Calu3 (cell line): ENCODE data around the gene STOX2. TPM values are rescaled to one million over a fixed set of nuclear protein-coding genes. Genes with fewer than 3 reads are reported as not detected.

ENCODE experiments used
- Bru-seq: library from RNA; stranded (reverse); fragments of 400-500 nt; gene quantifications from one replicate; lab custom pipeline; 2021; lab: Mats Ljungman, UMichigan
- BruChase-seq, 2 experiments: library from RNA; stranded (reverse); fragments of 400-500 nt; gene quantifications; one replicate each; lab custom pipeline; 2021; lab: Mats Ljungman, UMichigan
- BruUV-seq: library from RNA; stranded (reverse); fragments of 400-500 nt; replicated peaks from 2 replicates; lab custom pipeline; 2021; lab: Mats Ljungman, UMichigan
- CTCF ChIA-PET: fragments of 300-600 bp; sonication (Branson Sonifier 250); formaldehyde crosslinking; loops from one replicate; lab custom pipeline; 2022; ENCODE audit warnings: antibody characterized with exemption; lab: Charles Lee
- DNase-seq: peaks from one replicate; pipeline ENCODE4 v3.0.0; 2022
- H3K27ac Mint-ChIP-seq: one replicate; pipeline ENCODE4 v1.8.0; 2022; ENCODE audit warnings: mixed read lengths; ENCODE audit not compliant: unreplicated experiment
- H3K27me3 Mint-ChIP-seq: one replicate; pipeline ENCODE4 v1.8.0; 2022; ENCODE audit warnings: mixed read lengths; ENCODE audit not compliant: unreplicated experiment
- H3K36me3 Mint-ChIP-seq: one replicate; pipeline ENCODE4 v1.8.0; 2022; ENCODE audit warnings: mild to moderate bottlenecking, moderate library complexity, mixed read lengths; ENCODE audit not compliant: insufficient read depth, unreplicated experiment
- H3K4me1 Mint-ChIP-seq: one replicate; pipeline ENCODE4 v1.8.0; 2022; ENCODE audit warnings: mild to moderate bottlenecking, low read depth, mixed read lengths; ENCODE audit not compliant: unreplicated experiment
- H3K4me3 Mint-ChIP-seq: one replicate; pipeline ENCODE4 v1.8.0; 2022; ENCODE audit warnings: mild to moderate bottlenecking, low read depth, moderate library complexity, mixed read lengths; ENCODE audit not compliant: unreplicated experiment
- H3K9me3 Mint-ChIP-seq: one replicate; pipeline ENCODE4 v1.8.0; 2022; ENCODE audit warnings: low read depth, mixed read lengths; ENCODE audit not compliant: unreplicated experiment
- intact Hi-C: fragments of 100-400 bp; cut with micrococcal nuclease; formaldehyde crosslinking; loops from one replicate; pipeline ENCODE4 v1.10.0; 2022; ENCODE audit not compliant: unreplicated experiment
- long read RNA-seq: library from polyadenylated mRNA; stranded (forward); transcript quantifications from one replicate; pipeline ENCODE4 v2.0.0, GENCODE V29; 2022
- total RNA-seq: library from RNA; stranded (reverse); gene quantifications from 2 replicates; pipeline ENCODE4 v1.2.3, GENCODE V29; 2022
- TF ChIP-seq, protein P1 (sequence below): fragments of 200-600 bp; IDR thresholded peaks from one replicate; pipeline ENCODE4 v1.8.0; 2022; ENCODE audit warnings: antibody characterized with exemption; ENCODE audit not compliant: unreplicated experiment

The STOX2 gene, protein sequence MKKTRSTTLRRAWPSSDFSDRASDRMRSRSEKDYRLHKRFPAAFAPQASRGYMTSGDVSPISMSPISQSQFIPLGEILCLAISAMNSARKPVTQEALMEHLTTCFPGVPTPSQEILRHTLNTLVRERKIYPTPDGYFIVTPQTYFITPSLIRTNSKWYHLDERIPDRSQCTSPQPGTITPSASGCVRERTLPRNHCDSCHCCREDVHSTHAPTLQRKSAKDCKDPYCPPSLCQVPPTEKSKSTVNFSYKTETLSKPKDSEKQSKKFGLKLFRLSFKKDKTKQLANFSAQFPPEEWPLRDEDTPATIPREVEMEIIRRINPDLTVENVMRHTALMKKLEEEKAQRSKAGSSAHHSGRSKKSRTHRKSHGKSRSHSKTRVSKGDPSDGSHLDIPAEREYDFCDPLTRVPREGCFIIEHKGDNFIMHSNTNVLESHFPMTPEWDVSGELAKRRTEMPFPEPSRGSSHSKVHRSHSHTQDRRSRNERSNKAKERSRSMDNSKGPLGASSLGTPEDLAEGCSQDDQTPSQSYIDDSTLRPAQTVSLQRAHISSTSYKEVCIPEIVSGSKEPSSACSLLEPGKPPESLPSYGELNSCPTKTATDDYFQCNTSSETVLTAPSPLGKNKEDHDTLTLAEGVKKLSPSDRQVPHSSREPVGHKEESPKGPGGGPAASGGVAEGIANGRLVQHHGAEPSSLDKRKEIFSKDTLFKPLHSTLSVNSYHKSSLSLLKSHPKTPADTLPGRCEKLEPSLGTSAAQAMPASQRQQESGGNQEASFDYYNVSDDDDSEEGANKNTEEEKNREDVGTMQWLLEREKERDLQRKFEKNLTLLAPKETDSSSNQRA (N-terminal part only)
- total RNA-seq: 7.1 and 10.0 TPM in 2 replicates
- percentile 52 among the genes with signal in this experiment for Bru-seq, nascent RNA
- percentile 62 among the genes with signal in this experiment for BruChase-seq, experiment 1, labeled RNA remaining after a 6-hour chase
- BruChase-seq, experiment 2, labeled RNA remaining after a 2-hour chase: percentile 64 among the genes with signal in this experiment
- long read RNA-seq: 0 reads

DNA sequence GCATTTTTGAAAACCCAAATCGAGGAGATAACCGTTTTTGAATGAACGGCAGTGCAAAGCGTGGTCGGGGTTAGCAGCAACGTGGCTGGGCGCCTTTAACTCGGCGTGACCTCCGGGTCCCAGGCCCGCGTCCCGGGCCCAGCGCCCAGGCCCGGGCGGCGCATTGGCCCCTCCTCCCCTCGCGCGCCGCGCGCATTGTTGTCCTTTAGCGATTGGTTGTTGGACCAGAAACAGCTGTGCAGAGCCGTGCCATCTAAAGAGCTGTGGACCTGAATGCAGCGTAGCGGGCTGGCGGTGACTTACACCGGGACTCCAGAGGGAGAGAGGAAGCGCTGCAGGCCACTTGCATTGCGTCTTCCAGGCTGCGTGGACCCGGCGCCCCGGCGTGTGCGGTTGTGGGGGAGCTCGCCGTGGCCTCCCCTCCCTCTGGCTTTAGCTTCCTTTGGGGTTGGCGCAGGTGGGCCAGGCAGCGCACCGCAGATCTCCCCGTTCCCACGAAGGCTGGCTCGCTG is at the start of gene STOX2:
Gene STOX2 (plus strand): TSS at position 227 of the 512 bp plus-strand sequence. CDS start 1,484 bp downstream, outside the sequence.
- Mint-ChIP-seq H3K4me3 (peak within 1 kb of the TSS; percentile 75), H3K9me3 (no peaks in the 10 kb centered on the region), H3K27me3 (no peaks in the 10 kb centered on the region), H3K36me3 (peaks cover 27% of the 10 kb centered on the region), H3K4me1 (no peaks in the 10 kb centered on the region), H3K27ac (peak within 1 kb of the TSS; percentile 30)
- no TSS peak for BruUV-seq
- intact Hi-C loops: no loop called here
- CTCF ChIA-PET: no interaction called here
- DNase-seq: peak; percentile 54
- TF ChIP-seq, protein P1, sequence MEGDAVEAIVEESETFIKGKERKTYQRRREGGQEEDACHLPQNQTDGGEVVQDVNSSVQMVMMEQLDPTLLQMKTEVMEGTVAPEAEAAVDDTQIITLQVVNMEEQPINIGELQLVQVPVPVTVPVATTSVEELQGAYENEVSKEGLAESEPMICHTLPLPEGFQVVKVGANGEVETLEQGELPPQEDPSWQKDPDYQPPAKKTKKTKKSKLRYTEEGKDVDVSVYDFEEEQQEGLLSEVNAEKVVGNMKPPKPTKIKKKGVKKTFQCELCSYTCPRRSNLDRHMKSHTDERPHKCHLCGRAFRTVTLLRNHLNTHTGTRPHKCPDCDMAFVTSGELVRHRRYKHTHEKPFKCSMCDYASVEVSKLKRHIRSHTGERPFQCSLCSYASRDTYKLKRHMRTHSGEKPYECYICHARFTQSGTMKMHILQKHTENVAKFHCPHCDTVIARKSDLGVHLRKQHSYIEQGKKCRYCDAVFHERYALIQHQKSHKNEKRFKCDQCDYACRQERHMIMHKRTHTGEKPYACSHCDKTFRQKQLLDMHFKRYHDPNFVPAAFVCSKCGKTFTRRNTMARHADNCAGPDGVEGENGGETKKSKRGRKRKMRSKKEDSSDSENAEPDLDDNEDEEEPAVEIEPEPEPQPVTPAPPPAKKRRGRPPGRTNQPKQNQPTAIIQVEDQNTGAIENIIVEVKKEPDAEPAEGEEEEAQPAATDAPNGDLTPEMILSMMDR: no peak

DNA sequence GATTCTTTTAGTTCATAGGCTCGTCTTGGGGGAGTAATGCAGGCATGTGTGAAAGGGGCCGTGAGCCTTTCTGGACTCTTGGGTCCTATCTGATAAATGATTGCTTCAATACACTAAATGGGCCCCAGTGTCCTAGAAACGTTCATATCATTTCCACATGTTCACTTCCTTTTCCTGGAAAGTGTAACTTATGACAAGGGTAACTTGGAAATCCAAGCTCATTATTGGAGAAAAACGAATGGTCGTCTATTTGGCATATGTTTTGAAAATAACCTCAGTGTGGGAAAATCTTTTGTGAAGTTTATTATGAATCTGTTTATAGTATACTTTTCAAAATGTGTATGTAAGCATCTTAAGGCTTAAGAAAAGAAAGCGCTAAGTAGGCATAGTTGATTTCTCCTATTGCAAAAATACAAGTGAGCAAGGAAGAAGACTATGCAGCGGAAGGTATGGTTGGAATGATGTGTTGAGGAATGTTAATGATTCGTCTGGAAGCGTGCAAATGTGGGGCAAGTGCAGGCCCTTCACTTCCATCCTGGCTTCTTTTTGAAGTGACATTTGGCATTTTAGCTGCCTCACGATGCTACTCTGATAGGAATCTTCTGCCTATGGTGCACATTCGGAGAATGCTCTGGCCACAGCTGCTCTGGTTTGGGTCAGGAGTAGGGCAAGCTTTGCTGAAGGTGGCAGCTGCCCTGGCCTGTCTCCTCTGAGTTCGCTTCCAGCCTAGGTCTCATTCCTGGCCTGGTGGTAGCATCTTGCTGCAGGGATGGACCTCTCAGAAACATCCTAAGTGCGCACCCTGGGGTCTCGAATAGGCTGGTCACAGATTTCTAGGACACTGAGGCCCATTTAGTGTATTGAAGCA is 49.5 kb upstream of the STOX2 start:
- BruUV-seq: no TSS peak
- CTCF ChIA-PET: no interaction called here

DNA sequence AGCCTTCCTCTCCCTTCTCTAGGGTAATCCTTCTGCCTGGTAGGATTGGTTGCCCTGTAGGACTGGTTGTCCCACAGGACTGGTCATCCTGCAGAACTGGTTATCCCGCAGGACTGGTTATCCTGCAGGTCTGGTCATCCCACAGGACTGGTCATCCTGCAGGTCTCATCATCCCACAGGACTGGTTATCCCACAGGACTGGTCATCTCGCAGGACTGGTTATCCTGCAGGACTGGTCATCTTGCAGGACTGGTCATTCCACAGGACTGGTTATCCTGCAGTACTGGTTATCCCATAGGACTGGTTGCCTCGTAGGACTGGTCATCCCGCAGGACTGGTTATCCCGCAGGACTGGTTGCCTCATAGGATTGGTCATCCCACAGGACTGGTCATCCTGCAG is 48.1 kb upstream of the STOX2 start:
- CTCF ChIA-PET: no interaction called here
- no TSS peak for BruUV-seq
- H3K4me1 Mint-ChIP-seq: no peaks in the 10 kb centered on the region
- H3K36me3 Mint-ChIP-seq: no peaks in the 10 kb centered on the region
- TF ChIP-seq, protein P1: no peak
- intact Hi-C loops: no loop called here
- H3K27me3 Mint-ChIP-seq: no peaks in the 10 kb centered on the region
- no peak overlapping the region for H3K4me3 Mint-ChIP-seq
- no peaks in the 10 kb centered on the region for H3K9me3 Mint-ChIP-seq
- H3K27ac Mint-ChIP-seq: no peak overlapping the region
- DNase-seq: no peak

More for the DNA sequence above, 49.5 kb upstream of the STOX2 start:
- H3K36me3 Mint-ChIP-seq: no peaks in the 10 kb centered on the region
- no peak overlapping the region for H3K4me3 Mint-ChIP-seq
- intact Hi-C loops: no loop called here
- H3K9me3 Mint-ChIP-seq: no peaks in the 10 kb centered on the region
- no peak overlapping the region for H3K27ac Mint-ChIP-seq
- TF ChIP-seq, protein P1: no peak
- no peak for DNase-seq
- H3K4me1 Mint-ChIP-seq: no peaks in the 10 kb centered on the region
- peaks cover 11% of the 10 kb centered on the region for H3K27me3 Mint-ChIP-seq
